HG03097 (cell line): Measurements from ENCODE around the gene CCDC12.

ENCODE experiments used
- ATAC-seq: cut with Tn5 transposase; IDR thresholded peaks from one replicate; pipeline ENCODE4 v1.9.1; 2021; ENCODE audit not compliant: unreplicated experiment, low FRiP score

The CCDC12 gene

GRCh38 chr3:46997453-46998091 lies 21.0 kb upstream of the CCDC12 start:
- ATAC-seq: no peak

- ATAC-seq: no peak
Measured at GRCh38 chr3:46996689-46997452, 20.3 kb upstream of the CCDC12 start.

DNA sequence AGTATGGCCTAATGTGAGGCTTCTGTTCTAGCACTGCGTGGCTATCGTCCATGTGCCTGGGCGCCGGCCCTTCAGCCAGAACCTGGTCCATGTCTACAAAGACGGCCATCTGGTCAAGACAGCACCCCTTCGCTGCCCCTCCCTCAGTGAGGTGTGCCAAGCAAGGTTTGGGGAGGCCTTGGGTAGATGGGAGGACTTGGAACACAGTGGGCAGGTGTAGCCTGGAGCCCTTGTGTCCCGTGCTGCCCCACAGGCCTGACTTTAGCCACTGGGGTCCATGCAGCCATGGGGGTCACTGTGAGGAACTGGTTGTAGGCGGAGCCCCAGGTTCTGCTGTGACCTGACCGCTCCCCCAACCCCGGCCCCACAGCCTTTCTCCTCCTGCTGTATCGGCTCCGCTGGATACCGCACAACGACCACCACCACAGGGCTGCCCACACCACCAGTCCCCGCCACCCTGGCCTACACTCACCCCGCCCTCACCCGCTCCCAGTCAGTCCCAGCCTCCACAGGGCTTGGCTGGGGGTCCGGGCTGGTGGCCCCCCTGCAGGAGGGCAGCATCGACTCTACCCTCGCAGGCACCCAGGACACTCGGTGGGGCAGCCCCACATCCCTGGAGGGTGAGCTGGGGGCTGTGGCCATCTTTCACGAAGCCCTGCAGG lies 19.5 kb upstream of the CCDC12 start:
- ATAC-seq: no peak

GRCh38 chr3:46994801-46995731 lies 18.5 kb upstream of the CCDC12 start:
- ATAC-seq: no peak

DNA sequence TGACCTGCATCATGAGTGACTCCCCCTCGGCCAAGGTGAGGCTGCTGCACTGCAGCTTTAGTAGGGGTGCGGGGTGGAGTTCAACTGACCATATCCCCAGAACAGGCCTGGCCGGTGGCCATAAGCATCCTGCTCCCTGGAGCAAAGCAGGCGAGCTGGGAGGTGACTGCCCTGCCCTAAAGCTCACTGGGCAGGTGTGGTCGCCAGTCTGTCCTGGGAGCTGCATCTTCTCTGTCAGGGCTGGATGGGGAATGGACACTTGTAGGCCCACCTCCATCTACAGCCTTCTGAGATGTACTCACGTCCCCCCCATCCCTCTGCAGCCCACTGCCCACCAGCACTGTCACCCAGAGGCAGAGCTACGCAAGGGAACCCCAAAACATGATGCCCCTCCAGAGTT lies 17.4 kb upstream of the CCDC12 start:
- no peak for ATAC-seq

DNA sequence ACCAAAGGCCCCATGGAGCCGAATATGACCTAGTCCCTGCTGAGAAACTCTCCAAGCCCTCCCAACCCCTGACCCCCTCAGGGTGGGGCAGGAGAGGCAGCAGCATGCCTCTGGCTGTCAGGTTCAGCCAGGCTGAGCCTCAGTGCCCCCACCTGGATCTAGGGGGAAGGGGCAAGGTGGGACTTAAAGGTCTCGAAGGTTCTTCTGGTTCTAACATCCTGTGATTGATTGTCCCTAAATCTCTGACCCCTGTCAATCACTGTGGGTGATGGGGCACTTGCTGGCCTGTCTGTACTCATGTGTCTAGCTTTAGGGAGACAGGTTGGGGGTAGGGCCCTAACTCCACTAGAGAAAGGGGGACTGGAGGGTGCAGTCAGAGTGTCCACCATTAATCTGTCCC lies 16.7 kb upstream of the CCDC12 start:
- no peak for ATAC-seq

GRCh38 chr3:46992231-46992630 lies 15.7 kb upstream of the CCDC12 start:
- no peak for ATAC-seq

DNA sequence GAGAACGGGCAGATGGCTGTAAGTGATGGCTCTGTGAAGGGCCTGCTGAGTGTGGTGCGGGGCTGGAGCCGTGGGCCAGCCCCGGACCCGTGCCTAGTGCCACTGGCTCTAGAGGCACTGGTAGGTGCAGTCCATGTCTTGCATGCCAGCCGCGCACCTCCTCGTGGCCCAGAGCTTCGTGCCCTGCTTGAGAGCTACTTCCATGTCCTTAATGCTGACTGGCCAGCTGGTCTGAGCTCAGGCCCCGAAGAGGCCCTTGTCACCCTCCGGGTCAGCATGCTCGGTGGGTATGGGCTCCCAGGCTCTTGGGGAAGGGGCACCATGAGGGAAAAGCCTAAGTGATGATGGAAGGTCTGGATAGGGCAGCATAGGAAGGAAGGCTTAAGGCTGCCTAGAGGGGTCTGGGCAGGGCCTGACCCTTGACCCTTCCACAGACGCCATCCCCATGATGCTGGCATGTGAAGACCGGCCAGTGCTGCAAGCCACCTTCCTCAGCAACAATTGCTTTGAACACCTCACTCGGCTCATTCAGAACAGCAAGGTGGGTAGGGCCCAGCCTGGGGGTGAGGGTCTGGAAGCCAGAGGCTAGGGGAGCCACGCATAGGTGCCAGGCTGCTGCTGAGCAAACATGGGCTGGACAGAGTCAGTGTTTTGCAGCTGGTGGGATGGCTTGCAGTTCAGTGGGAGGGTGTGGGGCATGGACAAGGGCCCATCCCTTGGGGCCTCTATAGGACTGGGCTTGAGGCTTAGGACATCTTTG lies 15.0 kb upstream of the CCDC12 start:
- ATAC-seq: no peak

- ATAC-seq: no peak
Measured at GRCh38 chr3:46990573-46991374, 14.2 kb upstream of the CCDC12 start.

DNA sequence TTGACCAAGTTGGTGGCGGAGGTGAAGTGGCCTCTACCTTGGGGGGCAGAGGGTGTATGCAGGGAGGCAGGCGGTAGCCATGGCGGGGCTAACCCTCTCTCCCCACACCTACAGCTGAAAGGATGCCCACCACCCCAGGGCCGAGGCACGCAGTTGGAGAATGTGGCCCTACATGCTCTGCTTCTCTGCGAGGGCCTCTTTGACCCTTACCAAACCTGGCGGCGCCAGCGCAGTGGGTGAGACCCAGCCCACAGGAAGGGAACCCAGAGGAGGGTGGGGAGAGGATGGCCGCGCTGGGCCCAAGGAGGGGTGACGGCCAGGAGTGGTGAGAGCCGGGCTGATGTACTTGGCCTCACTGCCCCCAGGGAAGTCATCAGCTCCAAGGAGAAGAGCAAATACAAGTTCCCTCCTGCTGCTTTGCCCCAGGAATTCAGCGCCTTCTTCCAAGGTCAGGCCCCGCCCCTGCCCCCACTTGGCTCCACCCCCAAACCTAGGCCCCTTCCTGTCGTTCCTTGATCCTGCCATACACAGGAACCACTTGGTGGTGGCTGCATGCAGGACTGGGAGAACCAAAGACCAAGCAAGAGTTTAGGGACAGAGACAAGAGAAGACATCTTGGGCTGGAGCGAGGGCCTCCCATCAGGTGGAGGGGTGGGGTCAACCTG lies 12.7 kb upstream of the CCDC12 start:
- no peak for ATAC-seq

- no peak for ATAC-seq
Measured at GRCh38 chr3:46988616-46989015, 12.1 kb upstream of the CCDC12 start.

- peak; percentile 41 for ATAC-seq
Measured at GRCh38 chr3:46987743-46988401, 11.3 kb upstream of the CCDC12 start.

- ATAC-seq: no peak
Measured at GRCh38 chr3:46987319-46987742, 10.8 kb upstream of the CCDC12 start.

DNA sequence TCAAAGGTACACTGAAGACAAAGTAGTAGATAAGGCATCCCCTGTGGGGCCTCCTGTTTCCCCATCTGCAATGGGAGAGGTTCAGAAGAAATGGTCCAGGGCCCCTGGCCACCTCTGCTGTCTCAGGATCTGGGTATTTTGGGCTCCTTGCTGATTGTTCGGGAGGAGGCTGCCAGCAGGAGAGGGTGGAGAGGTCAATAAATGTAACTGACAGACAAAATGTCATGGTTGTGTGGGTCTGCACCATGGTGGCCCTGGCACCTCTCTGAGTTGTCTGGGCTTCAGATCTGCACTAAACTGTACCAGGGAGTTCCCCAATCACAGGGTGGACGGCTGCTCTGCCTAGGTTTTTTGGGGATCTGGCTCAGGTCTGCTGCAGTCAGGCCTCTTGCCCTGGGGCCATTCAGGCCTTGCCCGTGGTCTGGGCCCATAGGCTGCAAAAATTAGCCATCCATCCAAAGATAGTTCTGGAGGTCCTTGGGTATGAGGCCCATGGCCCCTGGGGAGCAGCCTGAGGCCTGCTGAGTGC lies 10.3 kb upstream of the CCDC12 start:
- ATAC-seq: no peak

GRCh38 chr3:46986055-46986730 lies 9.6 kb upstream of the CCDC12 start:
- ATAC-seq: no peak

GRCh38 chr3:46985588-46985987 lies 9.0 kb upstream of the CCDC12 start:
- no peak for ATAC-seq
